Stimulated activated naive CD4-positive, alpha-beta T cell treated with Interleukin-2 at 50 U/mL for 16 hours (primary cell): Measurements from ENCODE around the gene OR1J4.
"Not testable (repeated sequence)": the region's sequence is repeated elsewhere in the genome, so short reads cannot be mapped to it uniquely, and the experiment has no call there.

Source experiments
- DNase-seq: peaks from one replicate; lab custom pipeline; 2025; lab: John Stamatoyannopoulos, UW

OR1J4 gene, protein sequence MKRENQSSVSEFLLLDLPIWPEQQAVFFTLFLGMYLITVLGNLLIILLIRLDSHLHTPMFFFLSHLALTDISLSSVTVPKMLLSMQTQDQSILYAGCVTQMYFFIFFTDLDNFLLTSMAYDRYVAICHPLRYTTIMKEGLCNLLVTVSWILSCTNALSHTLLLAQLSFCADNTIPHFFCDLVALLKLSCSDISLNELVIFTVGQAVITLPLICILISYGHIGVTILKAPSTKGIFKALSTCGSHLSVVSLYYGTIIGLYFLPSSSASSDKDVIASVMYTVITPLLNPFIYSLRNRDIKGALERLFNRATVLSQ

DNA sequence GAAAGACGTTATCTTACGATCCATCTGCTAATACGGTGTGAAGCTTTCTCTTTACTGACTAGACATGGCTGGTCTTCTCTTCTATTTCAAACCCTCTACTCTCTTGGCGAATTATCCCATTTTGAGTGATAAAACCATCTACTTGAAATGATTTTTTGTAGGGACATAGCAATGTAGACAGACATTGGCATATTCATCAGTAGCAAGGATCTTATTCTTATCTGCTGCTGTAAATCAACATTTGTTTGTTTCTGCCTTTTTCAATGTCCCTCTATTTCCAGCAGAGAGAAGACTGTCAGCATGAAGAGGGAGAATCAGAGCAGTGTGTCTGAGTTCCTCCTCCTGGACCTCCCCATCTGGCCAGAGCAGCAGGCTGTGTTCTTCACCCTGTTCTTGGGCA is at the start of gene OR1J4:
TSS of gene OR1J4 (plus strand) at position 301 of the 400 bp plus-strand sequence. CDS start at position 301, 0 bp downstream.
- DNase-seq: no peak

DNA sequence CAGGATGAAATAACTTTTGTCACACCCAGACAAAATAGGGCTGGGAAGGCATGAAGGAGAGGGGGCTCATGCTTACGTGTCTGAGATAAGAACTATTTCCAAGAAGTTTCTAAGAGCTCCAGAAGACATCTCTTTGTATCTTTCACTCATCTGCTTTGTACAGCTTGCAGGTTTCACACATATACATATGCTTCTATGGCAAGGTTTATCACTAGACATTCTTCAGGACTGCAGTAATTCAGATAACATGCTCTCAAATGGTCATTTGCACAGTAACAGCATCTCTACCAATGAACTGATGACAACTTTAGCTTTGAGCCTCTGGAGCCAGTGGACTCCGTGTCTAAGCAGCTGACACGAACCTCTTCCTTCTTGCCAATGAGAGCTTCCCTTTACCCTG is 44.4 kb upstream of the OR1J4 start:
- no peak for DNase-seq

DNA sequence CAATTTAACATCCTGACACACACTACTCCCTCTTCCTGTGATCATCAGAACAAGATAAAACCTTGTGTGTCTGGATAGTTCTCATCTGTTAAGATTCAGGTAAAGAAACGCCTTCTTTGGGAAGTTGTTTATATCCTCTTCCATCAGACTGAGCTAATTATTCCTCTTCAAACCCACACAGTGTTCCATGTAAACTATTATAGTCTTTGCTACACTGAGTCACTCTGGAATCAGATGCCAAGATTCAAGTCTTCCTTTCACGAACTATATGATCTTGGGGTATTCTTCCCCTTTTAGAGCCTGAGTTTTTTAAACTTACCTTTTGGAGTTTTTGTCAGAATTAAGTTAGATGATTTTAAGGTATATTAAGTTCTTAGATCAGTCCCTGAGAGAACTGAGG is 43.2 kb upstream of the OR1J4 start:
- DNase-seq: no peak

DNA sequence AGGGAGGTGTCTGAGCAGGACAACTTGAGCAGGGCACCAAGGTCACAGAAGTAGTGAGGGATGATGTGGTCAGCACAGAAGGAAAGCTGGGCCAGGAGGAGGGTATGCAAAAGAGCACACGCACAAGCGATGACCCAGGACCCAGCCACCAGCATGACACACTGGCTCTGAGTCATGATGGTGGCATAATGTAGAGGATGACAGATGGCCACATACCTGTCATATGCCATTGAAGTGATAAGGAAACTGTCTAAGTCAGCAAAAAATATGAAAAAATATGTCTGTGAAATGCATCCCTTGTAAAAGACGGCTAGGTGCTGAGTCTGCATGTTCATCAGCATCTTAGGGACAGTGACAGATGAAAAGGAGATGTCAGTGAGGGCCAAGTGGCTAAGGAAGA is 41.6 kb upstream of the OR1J4 start:
- no peak for DNase-seq

DNA sequence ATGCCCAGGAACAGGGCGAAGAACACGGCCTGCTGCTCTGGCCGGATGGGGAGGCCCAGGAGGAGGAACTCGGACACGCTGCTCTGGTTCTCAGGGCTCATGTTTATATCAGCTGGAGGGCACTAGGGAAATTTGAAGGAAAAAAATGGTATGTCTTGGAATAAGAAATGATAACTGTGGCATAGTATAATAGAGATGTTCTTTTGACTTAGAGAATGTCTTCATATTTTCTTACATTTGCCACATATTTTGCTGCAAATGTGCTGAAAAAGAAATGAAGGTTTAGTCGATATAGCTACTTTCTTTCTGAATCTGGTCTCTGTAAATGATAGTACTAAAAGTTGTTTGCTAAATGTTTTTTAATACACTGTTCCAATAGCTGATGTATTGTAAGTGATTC is 41.1 kb upstream of the OR1J4 start, which contains the start of gene OR1J1:
TSS of gene OR1J1 (minus strand) at position 101 of the 400 bp plus-strand sequence. CDS start at position 101, 0 bp downstream.
- no peak for DNase-seq

DNA sequence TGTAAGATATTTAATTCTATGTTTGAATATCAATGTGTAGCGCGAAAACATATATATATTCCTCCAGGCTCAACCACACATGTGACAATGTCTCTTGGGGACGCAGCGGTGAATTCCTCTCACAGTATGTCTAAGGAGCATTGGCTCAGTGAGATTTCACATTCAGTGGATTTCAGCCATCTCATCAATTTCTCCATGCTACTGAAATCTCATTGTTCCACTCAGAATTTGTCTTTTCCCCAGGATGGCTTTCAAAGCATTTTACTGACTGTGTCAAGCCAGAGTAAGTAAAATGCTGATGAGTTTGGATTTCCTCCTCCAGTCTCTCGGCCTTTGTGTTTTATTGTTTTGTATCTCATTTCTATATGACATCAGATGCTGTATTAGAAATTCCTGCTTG is 39.9 kb upstream of the OR1J4 start:
- DNase-seq: no peak

DNA sequence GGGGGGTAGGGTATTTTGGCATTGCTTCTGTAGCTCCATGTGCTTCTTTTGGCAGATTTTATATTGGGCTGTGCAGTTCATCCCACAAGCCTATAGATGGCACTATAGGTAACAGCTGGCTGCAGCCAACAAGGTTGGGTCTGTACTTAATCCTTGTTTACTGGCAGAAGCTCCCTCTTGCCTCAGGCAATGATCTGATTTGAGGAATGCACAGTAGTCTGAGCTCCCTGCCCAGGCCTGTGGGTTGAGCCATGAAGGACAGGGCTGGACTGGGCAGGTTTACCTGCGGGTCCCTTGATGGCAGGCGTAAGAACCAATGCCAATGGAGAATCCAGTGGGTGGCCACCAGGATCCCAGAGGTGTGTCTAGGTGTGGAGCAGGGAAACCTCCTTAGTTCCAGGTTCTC is 20.1 kb upstream of the OR1J4 start:
- no peak for DNase-seq

DNA sequence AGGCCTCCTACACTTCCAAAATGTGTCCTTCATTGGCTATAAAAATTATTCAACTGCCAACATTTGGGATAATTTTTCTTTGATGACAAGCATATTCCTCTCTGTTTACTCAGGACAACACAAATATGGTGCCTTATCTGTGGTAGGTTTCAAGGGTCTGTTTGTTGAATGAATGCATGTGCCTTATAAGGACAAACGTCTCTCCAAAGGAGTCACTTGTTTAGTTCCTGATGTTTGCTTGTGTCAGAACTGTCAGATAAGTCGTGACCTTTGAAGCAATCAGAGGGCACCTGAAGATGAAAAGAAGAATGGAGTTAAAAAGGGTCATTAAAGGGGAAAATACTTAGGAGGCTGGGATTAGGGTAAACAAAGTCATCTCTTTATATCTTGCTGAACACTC is 12.0 kb upstream of the OR1J4 start:
- DNase-seq: no peak

DNA sequence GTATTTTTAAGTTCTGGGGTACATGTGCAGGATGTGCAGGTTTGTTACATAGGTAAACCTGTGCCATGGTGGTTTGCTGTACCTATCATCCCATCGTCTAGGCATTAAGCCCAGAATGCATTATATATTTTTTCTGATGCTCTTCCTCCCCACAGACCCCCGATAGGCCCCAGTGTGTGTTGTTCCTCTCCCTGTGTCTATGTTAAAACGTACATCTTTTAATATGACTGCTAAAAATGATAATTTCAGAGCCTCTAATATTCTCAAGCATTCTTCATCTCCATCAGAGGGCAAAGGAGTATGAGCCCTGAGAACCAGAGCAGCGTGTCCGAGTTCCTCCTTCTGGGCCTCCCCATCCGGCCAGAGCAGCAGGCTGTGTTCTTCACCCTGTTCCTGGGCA is 8.4 kb upstream of the OR1J4 start, which contains the start of gene OR1J2:
TSS of gene OR1J2 (plus strand) at position 301 of the 400 bp plus-strand sequence. CDS start at position 301, 0 bp downstream.
- no peak for DNase-seq

DNA sequence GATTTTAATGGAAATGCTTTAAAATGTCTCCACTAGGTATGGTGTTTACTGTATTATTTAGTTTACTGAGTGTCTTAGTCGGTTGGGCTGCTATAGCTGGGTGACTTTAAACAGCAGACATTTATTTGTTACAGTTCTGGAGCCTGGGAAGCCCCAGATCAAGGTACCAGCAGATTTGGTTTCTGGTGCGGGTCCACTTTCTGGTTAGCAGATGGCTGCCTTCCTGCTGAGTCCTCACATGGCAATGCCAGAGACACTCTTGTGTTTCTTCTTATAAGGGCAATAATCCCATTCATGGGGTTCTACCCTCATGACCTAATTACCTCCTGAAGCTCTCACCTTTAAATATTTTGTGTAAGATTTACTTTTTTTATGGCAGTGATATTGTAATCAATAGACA is 715 bp upstream of the OR1J4 start:
- no peak for DNase-seq

DNA sequence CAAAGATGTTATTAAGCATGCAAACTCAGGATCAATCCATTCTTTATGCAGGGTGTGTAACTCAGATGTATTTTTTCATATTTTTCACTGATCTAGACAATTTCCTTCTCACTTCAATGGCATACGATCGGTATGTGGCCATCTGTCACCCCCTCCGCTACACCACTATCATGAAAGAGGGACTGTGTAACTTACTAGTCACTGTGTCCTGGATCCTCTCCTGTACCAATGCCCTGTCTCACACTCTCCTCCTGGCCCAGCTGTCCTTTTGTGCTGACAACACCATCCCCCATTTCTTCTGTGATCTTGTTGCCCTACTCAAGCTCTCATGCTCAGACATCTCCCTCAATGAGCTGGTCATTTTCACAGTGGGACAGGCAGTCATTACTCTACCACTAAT is 435 bp downstream of the OR1J4 start:
- DNase-seq: no peak

DNA sequence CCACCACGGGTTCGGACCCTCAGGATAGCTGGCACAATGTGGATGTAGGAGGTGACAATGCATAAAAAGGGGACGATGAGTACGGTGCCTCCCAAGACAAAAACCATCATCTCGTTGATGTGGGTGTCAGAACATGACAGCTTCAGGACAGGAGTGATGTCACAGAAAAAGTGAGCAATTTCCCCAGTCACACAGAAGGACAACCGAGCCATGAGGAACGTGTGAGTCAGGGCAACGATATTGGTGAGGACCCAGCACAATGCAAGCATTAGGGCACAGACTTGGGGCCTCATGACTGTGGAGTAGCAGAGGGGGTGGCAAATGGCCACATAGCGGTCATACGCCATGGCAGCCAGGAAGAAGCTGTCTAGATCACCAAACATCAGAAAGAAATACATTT is 7.7 kb downstream of the OR1J4 start:
- DNase-seq: no peak

DNA sequence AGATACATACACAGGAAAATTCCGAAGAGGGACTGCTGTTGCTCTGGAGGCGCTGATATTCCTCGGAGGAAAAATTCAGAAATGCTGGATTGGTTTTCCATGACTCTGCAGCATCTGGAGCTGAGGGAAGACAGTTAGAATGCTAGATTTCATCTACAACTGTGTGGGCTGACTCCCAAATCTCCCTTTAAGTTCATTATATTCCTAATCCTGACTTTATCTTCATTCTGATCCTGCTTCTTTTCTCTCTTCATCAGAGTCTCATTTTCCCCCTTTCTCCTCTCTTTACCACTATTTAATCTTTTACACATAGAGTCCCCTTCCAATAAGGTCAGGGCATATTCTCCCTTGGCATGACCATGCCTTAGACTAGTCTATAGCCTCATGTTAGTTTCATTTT is 8.3 kb downstream of the OR1J4 start, which contains the start of gene OR1N1:
TSS of gene OR1N1 (minus strand) at position 101 of the 400 bp plus-strand sequence. CDS start at position 101, 0 bp downstream.
- DNase-seq: no peak

DNA sequence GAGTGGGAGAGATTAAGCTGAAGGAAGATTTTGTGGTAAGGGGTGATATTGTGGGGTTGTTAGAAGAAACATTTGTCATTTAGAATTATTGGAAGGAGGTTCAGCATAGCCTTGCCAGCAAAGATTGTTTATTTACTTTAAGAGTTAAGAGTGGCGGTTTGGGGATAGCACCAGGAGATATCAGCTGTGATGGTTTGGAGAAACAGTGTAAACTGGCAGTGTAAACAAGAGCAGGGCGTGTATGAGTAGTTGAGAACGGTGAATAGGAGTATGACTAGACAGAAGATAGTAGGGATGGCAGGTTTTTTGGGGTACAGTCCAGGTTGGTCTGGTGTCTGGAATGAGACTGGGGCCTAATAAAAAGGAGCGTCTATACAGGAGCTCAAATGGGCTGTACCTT is 12.2 kb downstream of the OR1J4 start:
- DNase-seq: not testable (repeated sequence)

DNA sequence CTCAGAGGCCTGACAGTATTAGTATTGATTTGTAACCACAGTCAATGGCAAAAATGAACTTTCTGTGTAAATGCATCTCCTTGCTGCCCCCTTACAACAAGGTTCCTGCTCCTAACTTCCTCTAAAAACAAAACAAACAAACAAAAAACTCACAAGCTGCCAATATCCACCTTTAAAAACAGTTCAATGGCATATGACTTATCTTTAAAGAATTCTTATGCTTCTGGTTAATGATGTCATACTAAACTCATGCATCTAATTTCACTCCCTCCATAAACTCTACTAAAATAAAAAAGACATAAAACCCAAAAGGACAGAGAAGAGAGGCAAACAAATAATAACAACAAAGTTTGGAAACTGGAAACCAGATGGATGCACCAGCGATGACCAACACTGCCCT is 17.2 kb downstream of the OR1J4 start:
- no peak for DNase-seq

DNA sequence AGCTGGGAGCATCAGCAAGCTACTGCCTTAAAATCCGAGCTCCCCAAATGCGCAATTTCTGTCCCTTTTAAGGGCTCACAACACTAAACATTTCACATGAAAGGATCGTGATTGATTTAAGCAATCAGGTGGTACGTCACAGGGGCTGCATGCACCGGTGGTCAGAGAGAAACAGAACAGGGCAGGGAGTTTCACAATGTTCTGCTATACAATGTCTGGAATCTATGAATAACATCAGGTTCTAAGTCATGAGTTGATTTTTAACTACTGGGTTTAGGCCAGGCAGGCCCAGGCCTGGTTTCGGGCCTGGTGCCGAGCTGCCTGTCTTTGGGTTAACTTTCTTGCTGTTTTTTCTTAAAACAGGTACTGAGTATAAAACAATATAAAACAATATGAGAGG is 18.1 kb downstream of the OR1J4 start:
- not testable (repeated sequence) for DNase-seq

DNA sequence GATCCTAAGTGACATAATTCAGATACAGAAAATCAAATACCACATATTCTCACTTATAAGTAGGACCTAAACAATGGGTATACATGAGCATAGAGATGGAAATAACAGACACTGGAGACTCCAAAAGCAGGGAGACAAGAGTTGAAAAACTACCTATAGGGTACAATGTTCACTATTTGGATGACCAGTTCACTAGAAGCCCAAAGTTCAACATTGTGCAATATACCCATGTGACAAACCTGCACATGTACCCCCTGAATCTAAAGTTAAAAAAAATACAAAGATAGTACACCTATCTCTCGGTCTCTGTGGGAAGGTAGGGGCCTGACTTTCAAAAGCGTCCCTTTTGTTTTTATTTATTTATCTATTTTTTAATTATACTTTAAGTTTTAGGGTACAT is 19.8 kb downstream of the OR1J4 start:
- no peak for DNase-seq

DNA sequence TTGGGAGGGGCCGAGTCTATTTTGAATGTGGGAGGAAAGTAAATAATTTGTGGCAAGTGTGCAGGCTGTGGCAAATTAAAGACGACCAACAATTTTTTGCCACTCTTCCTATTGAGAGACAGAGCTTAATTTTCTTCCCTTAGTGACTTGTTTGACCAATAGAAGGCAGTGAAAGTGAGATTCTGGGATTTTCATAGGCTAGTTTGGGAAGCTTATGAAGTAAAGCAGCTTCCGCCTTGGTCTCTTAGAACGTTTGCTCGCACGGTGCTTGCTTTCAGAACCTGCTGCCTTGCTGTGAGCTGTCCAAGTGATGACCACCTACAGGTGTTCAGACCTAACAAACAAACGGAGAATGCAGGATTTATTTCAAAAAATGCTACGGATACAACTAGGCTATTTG is 27.3 kb downstream of the OR1J4 start:
- no peak for DNase-seq

DNA sequence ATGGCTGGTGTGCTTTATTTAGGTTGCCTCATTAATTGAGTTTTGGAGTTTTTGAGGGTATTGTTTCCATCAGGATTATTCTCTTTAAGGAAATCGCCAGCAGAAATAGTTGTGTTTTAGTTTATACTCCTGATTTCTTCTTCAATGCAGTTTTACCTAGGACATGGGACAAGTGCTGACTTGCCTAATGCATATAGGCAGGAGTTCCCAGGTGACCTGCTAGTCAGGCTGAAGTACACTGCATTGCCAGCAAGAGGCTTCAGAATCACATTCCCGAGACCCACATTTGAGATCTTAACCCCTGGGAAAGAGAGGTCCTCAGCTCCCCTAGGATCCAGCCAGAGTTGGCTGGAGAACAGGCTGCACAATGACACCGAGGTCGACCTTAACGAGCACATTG is 32.4 kb downstream of the OR1J4 start:
- no peak for DNase-seq

DNA sequence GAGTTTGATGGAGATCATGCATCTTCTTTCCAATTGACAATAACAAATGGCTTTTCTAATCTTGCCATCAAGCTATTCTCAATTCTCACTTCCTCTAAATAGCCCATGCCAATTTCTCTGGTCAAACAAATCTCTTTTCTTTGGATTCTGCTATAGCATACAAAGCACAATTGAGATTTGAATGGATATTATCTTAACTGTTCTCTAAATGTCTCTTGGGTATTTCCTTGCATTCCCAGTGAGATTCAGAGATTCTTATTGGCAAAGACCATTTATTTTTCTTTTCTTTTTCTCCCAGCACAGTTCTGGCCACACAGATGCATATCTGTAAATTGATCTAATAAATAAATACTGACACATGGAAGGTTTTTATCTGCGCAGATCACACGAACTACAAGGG is 33.9 kb downstream of the OR1J4 start, which contains the start of gene OR1N2:
TSS of gene OR1N2 (plus strand) at position 301 of the 400 bp plus-strand sequence. CDS start 100 bp downstream, outside the sequence.
- no peak for DNase-seq

DNA sequence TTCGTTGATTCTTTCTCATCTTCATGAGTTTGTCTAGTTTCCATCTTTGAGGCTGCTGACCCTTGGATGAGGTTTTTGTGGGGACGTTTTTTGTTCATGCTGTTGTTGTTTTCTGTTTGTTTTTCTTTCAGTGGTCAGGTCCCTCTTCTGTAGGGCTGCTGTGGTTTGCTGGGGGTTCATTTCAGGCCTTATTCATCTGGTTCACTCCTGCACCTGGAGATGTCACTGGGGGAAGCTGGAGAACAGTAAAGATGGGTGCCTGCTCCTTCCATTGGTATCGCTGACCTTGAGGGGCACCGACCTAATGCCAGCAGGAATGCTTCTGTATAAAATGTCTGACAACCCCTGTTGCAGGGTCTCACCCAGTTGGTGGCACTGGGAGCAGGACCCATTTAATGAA is 42.5 kb downstream of the OR1J4 start:
- no peak for DNase-seq

DNA sequence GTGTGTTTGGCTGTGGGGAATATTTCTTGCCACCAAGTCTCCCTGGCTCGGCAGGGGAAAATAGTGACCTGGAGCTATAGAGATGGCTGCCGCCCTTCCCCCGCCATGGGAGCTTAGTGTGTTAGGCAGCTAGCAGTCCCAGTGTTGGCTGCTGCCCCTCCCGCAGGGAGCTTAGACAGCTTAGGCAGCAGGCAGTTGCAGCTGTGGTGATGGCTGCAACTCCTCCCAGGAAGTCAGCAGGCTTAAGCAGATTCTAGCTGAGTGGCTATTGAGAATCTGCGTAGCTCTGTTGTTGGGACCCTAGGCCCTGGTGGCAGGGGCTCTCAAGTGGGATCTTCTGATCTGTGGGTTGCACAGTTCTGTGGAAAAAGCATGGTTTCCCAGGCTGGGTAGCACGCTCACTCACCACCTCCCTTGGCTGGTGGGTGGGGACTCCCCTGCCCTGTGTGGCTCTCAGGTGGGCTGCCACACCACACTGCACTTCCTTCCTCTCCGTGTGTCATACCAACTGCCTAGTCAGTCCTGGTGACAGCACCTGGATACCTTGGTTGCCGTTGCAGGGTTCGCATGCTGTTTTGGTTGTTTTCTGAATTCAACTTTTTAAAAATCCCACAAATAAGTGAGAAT is 43.3 kb downstream of the OR1J4 start:
- no peak for DNase-seq

DNA sequence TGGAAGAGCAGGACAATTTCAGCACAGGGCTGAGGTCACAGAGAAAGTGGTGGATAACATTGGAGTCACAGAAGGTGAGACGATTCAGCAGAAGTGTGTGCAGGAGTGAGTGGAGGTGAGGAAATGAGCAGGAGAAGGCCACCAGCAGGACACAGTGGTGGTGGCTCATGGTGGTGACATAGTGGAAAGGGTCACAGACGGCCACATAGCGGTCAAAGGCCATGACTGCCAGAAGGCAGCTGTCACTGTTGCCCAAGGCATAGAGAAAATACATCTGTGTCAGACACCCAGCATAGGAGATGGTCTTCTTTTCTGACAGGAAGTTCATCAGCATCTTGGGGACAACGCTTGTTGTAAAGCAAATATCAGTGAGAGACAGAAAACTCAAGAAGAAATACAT is 49.0 kb downstream of the OR1J4 start:
- no peak for DNase-seq
